ENCODE data around the gene SEMA4G.

SEMA4G gene

GRCh38 chr10:100960251-100960650 lies 9.1 kb upstream of the SEMA4G start:
- peaks cover 59% of the 10 kb centered on the region for H3K36me3 Mint-ChIP-seq (ENCODE audit: low read depth)

DNA sequence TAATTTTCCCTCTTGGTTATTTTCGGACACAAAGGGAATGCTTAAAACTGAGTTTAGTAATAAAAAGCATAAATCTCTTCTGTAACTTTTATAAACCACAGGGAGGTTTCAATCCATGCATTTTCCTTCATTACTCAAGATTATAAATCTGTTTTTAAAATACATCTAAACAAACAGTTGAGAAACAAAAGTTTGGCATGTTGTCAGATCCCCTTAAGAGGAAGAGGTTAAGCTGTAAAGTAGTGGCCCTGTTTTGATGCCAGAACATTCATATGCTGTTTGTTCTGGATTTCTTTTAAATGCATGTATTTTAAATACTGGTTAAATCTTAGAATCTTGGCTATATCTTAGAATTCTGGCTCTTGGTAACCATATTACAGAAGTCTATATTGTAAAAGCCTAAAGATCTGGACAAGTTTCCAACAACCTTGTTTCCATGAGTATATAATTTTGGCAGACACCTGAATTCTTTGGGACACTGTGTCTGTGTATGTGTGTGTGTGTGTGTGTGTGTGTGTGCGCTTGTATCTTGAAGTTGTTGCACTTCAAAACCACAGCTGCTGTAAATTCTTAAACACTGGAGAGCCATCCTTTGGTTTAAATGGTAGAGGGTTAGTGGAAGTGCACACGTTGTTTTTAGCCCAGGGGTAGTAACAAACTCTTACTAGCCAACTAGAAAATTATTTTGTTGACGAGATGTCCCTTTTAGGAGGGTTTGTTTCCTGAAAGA lies 6.8 kb upstream of the SEMA4G start:
- no peak for DNase-seq
- H3K27me3 Mint-ChIP-seq (ENCODE audit: low read depth, poor library complexity), result no peaks in the 10 kb centered on the region
- H3K9me3 Mint-ChIP-seq, result no peaks in the 10 kb centered on the region
- H3K36me3 Mint-ChIP-seq (ENCODE audit: low read depth), result peaks cover 45% of the 10 kb centered on the region
- no peak overlapping the region for H3K4me3 Mint-ChIP-seq
- no peak for TF ChIP-seq CTCF (IDR thresholded peaks at IDR 0.05)
- H3K27ac Mint-ChIP-seq, result no peak overlapping the region
- H3K4me1 Mint-ChIP-seq, result peaks cover 13% of the 10 kb centered on the region

More at GRCh38 chr10:100960251-100960650, 9.1 kb upstream of the SEMA4G start:
- H3K27me3 Mint-ChIP-seq (ENCODE audit: low read depth, poor library complexity), result no peaks in the 10 kb centered on the region
- TF ChIP-seq CTCF (IDR thresholded peaks at IDR 0.05), result no peak
- DNase-seq, result no peak
- no peak overlapping the region for H3K4me3 Mint-ChIP-seq
- H3K27ac Mint-ChIP-seq, result no peak overlapping the region
- H3K9me3 Mint-ChIP-seq, result no peaks in the 10 kb centered on the region
- no peaks in the 10 kb centered on the region for H3K4me1 Mint-ChIP-seq

GRCh38 chr10:100963826-100964225 lies 5.5 kb upstream of the SEMA4G start:
- H3K27me3 Mint-ChIP-seq (ENCODE audit: low read depth, poor library complexity), result no peaks in the 10 kb centered on the region
- H3K36me3 Mint-ChIP-seq (ENCODE audit: low read depth), result peaks cover 38% of the 10 kb centered on the region
- H3K27ac Mint-ChIP-seq, result no peak overlapping the region
- no peak for DNase-seq
- no peaks in the 10 kb centered on the region for H3K9me3 Mint-ChIP-seq
- TF ChIP-seq CTCF (IDR thresholded peaks at IDR 0.05), result no peak
- H3K4me1 Mint-ChIP-seq, result peaks cover 26% of the 10 kb centered on the region
- H3K4me3 Mint-ChIP-seq, result no peak overlapping the region

DNA sequence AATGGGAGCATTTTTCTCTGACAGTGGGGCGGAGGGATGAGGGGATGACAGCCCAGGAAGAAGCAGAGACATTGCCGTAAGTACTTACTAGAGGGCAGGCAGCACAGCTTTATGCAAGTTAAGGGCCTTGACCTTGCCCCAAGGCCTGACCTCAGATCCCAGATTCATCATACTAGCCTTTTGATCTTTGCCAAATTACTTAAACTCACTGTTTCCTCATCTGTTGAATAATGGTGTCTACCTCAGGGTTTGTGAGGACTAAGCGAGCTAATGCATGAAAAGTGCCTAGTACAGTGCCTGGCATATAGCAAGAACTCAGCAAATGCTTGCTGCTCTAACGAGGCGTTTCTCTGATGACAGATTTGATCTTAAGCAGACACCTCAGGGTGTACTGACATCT lies 3.5 kb upstream of the SEMA4G start:
- no peak overlapping the region for H3K27ac Mint-ChIP-seq
- H3K27me3 Mint-ChIP-seq (ENCODE audit: low read depth, poor library complexity), result no peaks in the 10 kb centered on the region
- DNase-seq, result no peak
- no peak for TF ChIP-seq CTCF (IDR thresholded peaks at IDR 0.05)
- H3K36me3 Mint-ChIP-seq (ENCODE audit: low read depth), result peaks cover 22% of the 10 kb centered on the region
- peaks cover 39% of the 10 kb centered on the region for H3K4me1 Mint-ChIP-seq
- H3K9me3 Mint-ChIP-seq, result no peaks in the 10 kb centered on the region
- no peak overlapping the region for H3K4me3 Mint-ChIP-seq

DNA sequence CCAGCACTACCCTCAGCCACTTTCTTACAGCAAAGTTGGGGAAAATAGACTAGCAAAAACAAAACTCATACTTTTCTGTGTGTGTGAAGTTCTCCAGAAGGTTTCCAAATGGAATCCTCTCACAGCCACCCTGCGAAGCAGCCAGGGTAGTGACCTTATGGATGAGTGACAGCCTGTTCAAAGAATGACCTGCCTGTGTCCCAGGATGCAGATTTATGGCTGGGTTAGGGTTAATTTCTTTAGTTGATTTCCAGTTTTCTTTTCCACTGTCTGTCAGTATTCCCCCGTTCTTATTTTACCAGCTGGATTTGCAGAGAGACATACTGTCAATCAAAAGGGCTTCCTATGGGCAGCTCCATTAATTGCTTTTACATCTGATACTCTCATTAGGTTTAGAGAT lies 2.4 kb upstream of the SEMA4G start:
- H3K36me3 Mint-ChIP-seq (ENCODE audit: low read depth), result peaks cover 17% of the 10 kb centered on the region
- peaks cover 50% of the 10 kb centered on the region for H3K4me1 Mint-ChIP-seq
- no peak for DNase-seq
- no peak overlapping the region for H3K27ac Mint-ChIP-seq
- no peak overlapping the region for H3K4me3 Mint-ChIP-seq
- H3K27me3 Mint-ChIP-seq (ENCODE audit: low read depth, poor library complexity), result no peaks in the 10 kb centered on the region
- TF ChIP-seq CTCF (IDR thresholded peaks at IDR 0.05), result no peak
- H3K9me3 Mint-ChIP-seq, result no peaks in the 10 kb centered on the region

GRCh38 chr10:100967332-100967731 lies 2.0 kb upstream of the SEMA4G start:
- no peaks in the 10 kb centered on the region for H3K27me3 Mint-ChIP-seq (ENCODE audit: low read depth, poor library complexity)
- H3K4me3 Mint-ChIP-seq, result no peak overlapping the region
- TF ChIP-seq CTCF (IDR thresholded peaks at IDR 0.05), result no peak
- DNase-seq, result no peak
- H3K36me3 Mint-ChIP-seq (ENCODE audit: low read depth), result peaks cover 15% of the 10 kb centered on the region
- no peak overlapping the region for H3K27ac Mint-ChIP-seq
- H3K9me3 Mint-ChIP-seq, result no peaks in the 10 kb centered on the region
- peaks cover 54% of the 10 kb centered on the region for H3K4me1 Mint-ChIP-seq
